GM12878 (cell line): Measurements from ENCODE around the gene FASTK. TPM values are rescaled to one million over a fixed set of nuclear protein-coding genes. Genes with fewer than 3 reads are reported as not detected.
"Not testable (repeated sequence)": the region's sequence is repeated elsewhere in the genome, so short reads cannot be mapped to it uniquely, and the experiment has no call there.

Source experiments
- ATAC-seq: fragments of 200-7000 bp; cut with Tn5 transposase; 3 replicates; pipeline ENCODE4 v1.9.1; 2020; ENCODE audit warnings: mild to moderate bottlenecking, moderate library complexity
- BruUV-seq: library from RNA; stranded (reverse); fragments of 400-500 nt; replicated peaks from 2 replicates; lab custom pipeline; 2021; lab: Mats Ljungman, UMichigan
- CTCF ChIA-PET: fragments of 300-600 bp; sonication (Branson Sonifier 250); formaldehyde crosslinking; extraction: SDS; loops from one replicate; lab custom pipeline; 2021; ENCODE audit warnings: inconsistent platforms; lab: Yijun Ruan, JAX
- POLR2A ChIA-PET: fragments of 350-600 bp; formaldehyde crosslinking; extraction: SDS; loops from one replicate; lab custom pipeline; 2021; ENCODE audit warnings: inconsistent platforms; lab: Charles Lee
- RAD21 ChIA-PET: fragments of 300-600 bp; sonication (Branson Sonifier 250); formaldehyde crosslinking; loops from one replicate; lab custom pipeline; 2023; ENCODE audit warnings: antibody characterized with exemption; ENCODE audit not compliant: unreplicated experiment; lab: Charles Lee
- SMC1A ChIA-PET: fragments of 300-600 bp; sonication (Branson Sonifier 250); formaldehyde crosslinking; loops from one replicate; lab custom pipeline; 2023; ENCODE audit not compliant: unreplicated experiment, uncharacterized antibody; lab: Charles Lee
- DNase-seq: peaks from one replicate; pipeline ENCODE4 v3.0.0-alpha.2; 2011; ENCODE audit warnings: low read depth, low spot score
- FAIRE-seq: peaks from 3 replicates; lab custom pipeline; 2011; peaks lifted over from hg19 to GRCh38; lab: Jason Lieb, UNC
- H2AFZ ChIP-seq: 2 replicates; pipeline ENCODE4 v1.6.0; 2011; ENCODE audit warnings: low read depth, low read length, control low read depth; ENCODE audit not compliant: control insufficient read depth
- H3K27ac ChIP-seq: 2 replicates; pipeline ENCODE4 v1.5.1; 2011; ENCODE audit warnings: control low read depth; ENCODE audit not compliant: control insufficient read depth, insufficient read depth
- H3K27me3 ChIP-seq, 2 experiments: replicated peaks in 1 of 2; 2 replicates each; pipeline versions ENCODE4 v1.6.0 to v1.6.1; 2011; ENCODE audit warnings: low read length in 1 of 2; ENCODE audit not compliant: control insufficient read depth in 2 of 2, insufficient read depth in 2 of 2
- H3K36me3 ChIP-seq, 2 experiments: 2 replicates each; pipeline ENCODE4 v1.5.1; 2011; ENCODE audit warnings: low read length in 1 of 2; ENCODE audit not compliant: control insufficient read depth in 2 of 2, insufficient read depth in 2 of 2
- H3K4me1 ChIP-seq: 2 replicates; pipeline ENCODE4 v1.6.1; 2011; ENCODE audit warnings: mild to moderate bottlenecking, low read length, moderate library complexity, mixed read lengths; ENCODE audit not compliant: control insufficient read depth, insufficient read depth
- H3K4me2 ChIP-seq: 2 replicates; pipeline ENCODE4 v1.6.0; 2011; ENCODE audit warnings: control low read depth; ENCODE audit not compliant: control insufficient read depth, insufficient read depth
- H3K4me3 ChIP-seq: fragments of 200-600 bp; sonication (generic); 2 replicates; pipeline ENCODE4 v1.5.1; 2016
- H3K79me2 ChIP-seq: 2 replicates; pipeline ENCODE4 v1.6.0; 2011; ENCODE audit warnings: low read length; ENCODE audit not compliant: control insufficient read depth, insufficient read depth
- H3K9ac ChIP-seq: 2 replicates; pipeline ENCODE4 v1.8.0; 2011; ENCODE audit warnings: low read length, control low read depth, mixed read lengths; ENCODE audit not compliant: control insufficient read depth, insufficient read depth
- H3K9me3 ChIP-seq: replicated peaks from 3 replicates; pipeline ENCODE4 v1.5.1; 2011; ENCODE audit warnings: mild to moderate bottlenecking, low read length; ENCODE audit not compliant: control insufficient read depth, insufficient read depth
- H4K20me1 ChIP-seq: 2 replicates; pipeline ENCODE4 v1.6.0; 2011; ENCODE audit not compliant: control insufficient read depth, insufficient read depth
- BRCA1 ChIP-seq: IDR thresholded peaks from 2 replicates; pipeline ENCODE4 v1.6.1; 2011; ENCODE audit warnings: low read depth, low read length, improper control_type of control experiment
- FOXK2 ChIP-seq: fragments of 450-650 bp; IDR thresholded peaks from 2 replicates; pipeline ENCODE4 v1.6.1; 2017; ENCODE audit warnings: mild to moderate bottlenecking, moderate library complexity
- MEF2A ChIP-seq: IDR thresholded peaks from 2 replicates; pipeline ENCODE4 v1.6.1; 2011; ENCODE audit warnings: low read depth, mild to moderate bottlenecking, low read length, moderate library complexity; ENCODE audit not compliant: insufficient read depth
- NFYA ChIP-seq: IDR thresholded peaks from 2 replicates; pipeline ENCODE4 v1.6.1; 2011; ENCODE audit warnings: low read depth, mild to moderate bottlenecking, low read length, improper control_type of control experiment, borderline replicate concordance
- STAT3 ChIP-seq: IDR thresholded peaks from 2 replicates; pipeline ENCODE4 v1.6.1; 2011; ENCODE audit warnings: low read depth, low read length, improper control_type of control experiment
- YBX1 ChIP-seq: fragments of 450-650 bp; IDR thresholded peaks from 2 replicates; pipeline ENCODE4 v1.6.1; 2016; ENCODE audit warnings: antibody characterized with exemption
- ZNF622 ChIP-seq: fragments of 450-650 bp; IDR thresholded peaks from 2 replicates; pipeline ENCODE4 v1.6.1; 2017; ENCODE audit warnings: mild to moderate bottlenecking, inconsistent platforms
- WGBS: methylation state at CpG from one replicate; pipeline ENCODE4 v1.1.6; 2016; ENCODE audit warnings: low lambda C conversion rate; ENCODE audit not compliant: insufficient replicate concordance, insufficient coverage; ENCODE audit errors: missing lambda C conversion rate; 5-methylcytosine and 5-hydroxymethylcytosine counted together
- in situ Hi-C: fragments of 300-500 bp; cut with MboI; formaldehyde crosslinking; loops from 9 replicates; pipeline ENCODE4 v1.14.3; 2018; ENCODE audit warnings: mixed read lengths
- intact Hi-C: fragments of 100-400 bp; cut with micrococcal nuclease; formaldehyde crosslinking; loops from one replicate; pipeline ENCODE4 v1.14.2; 2022; ENCODE audit not compliant: unreplicated experiment
- polyA plus RNA-seq, 11 experiments: library from polyadenylated mRNA; depleted of rRNA in 4 of 11; unstranded in 6 of 11; stranded (reverse) in 5 of 11; fragments of >200 nt; fragmentation: Nextera tagmentation in 4 of 11; fragmentation: Illumina TruSeq in 1 of 11; extraction: Ambion mirVana in 4 of 11; extraction: Trizol in 1 of 11; gene quantifications; 1 replicate in 1 of 11; 2 replicates in 10 of 11; pipeline versions ENCODE4 v1.2.1 to v1.2.3, GENCODE V29; 2011 to 2016; ENCODE audit warnings: inconsistent platforms in 2 of 11, missing spikeins in 2 of 11, low read depth in 1 of 11
- total RNA-seq, 4 experiments: library from RNA; depleted of rRNA in 3 of 4; stranded (reverse); fragments of >200 nt in 3 of 4; fragmentation: Illumina TruSeq in 1 of 4; extraction: Trizol in 1 of 4; gene quantifications; 2 replicates each; pipeline versions ENCODE4 v1.2.1 to v1.2.3, GENCODE V29; 2013 to 2021
- TF ChIP-seq, protein P1 (sequence below): fragments of 450-650 bp; IDR thresholded peaks from 2 replicates; pipeline ENCODE4 v1.6.1; 2016; ENCODE audit warnings: mild to moderate bottlenecking, moderate library complexity, borderline replicate concordance
- TF ChIP-seq, protein P2 (sequence below): IDR thresholded peaks from 2 replicates; pipeline ENCODE4 v1.6.1; 2012; ENCODE audit warnings: low read depth, low read length, improper control_type of control experiment

Gene FASTK
- total and polyA plus RNA-seq, 10 of the 15 experiments (the other 5 are each of a cell fraction or from before 2014, with no cell fraction given): 0.19 to 102 (median 54.5) TPM

GRCh38 chr7:151043449-151043848 lies 37.2 kb downstream of the FASTK start:
- BruUV-seq, RAD21 ChIA-PET, ATAC-seq, H3K27ac ChIP-seq, DNase-seq, POLR2A ChIA-PET, H3K36me3 ChIP-seq, H3K27me3 ChIP-seq, H4K20me1 ChIP-seq, in situ Hi-C loops, H3K9ac ChIP-seq, H3K4me2 ChIP-seq, SMC1A ChIA-PET, H3K9me3 ChIP-seq, H3K4me1 ChIP-seq, H3K79me2 ChIP-seq, H2AFZ ChIP-seq, intact Hi-C loops, H3K4me3 ChIP-seq, CTCF ChIA-PET, FAIRE-seq: not testable (repeated sequence)
- WGBS: 82% methylated on average over 7 of the region's 10 CpGs

DNA sequence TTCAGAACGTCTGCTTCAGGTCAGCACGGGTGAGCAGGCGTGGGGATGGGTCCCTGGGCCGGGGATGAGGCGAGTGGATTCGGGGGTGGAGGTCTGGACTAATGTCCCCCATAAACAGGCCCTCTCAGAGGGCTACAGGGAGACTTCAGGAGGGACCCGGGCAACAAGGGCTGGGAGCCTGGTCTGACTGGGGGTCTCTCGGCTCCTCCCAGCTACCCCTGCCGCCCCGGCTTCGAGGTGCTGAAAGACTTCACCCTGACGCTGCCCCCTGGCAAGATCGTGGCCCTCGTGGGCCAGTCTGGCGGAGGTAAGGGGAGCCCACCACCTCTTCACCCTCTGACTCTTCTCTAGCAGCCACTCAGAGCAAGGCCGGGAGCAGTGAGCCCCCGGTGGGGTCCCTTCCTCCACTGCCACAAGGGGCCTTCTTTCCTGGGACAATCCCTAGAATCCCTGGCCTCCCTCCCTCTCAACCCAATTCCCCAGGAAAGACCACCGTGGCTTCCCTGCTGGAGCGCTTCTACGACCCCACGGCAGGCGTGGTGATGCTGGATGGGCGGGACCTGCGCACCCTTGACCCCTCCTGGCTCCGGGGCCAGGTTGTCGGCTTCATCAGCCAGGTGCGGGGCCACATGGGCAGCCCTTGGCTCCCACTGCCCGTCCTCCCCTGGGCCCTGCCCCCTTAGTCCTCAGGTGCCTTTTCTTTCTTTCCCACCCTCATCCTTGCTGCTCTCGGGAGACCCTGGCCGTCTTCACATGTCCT lies 39.8 kb downstream of the FASTK start:
- Histone ChIP-seq H3K4me3 (no peak overlapping the region), H4K20me1 (no peaks in the 10 kb centered on the region)
- BruUV-seq: no TSS peak
- ChIA-PET POLR2A (no interaction called here), RAD21 (no interaction called here)
- in situ Hi-C loops: no loop called here
- no peak for TF ChIP-seq ZNF622
- TF ChIP-seq BRCA1: no peak
- TF ChIP-seq, protein P1, sequence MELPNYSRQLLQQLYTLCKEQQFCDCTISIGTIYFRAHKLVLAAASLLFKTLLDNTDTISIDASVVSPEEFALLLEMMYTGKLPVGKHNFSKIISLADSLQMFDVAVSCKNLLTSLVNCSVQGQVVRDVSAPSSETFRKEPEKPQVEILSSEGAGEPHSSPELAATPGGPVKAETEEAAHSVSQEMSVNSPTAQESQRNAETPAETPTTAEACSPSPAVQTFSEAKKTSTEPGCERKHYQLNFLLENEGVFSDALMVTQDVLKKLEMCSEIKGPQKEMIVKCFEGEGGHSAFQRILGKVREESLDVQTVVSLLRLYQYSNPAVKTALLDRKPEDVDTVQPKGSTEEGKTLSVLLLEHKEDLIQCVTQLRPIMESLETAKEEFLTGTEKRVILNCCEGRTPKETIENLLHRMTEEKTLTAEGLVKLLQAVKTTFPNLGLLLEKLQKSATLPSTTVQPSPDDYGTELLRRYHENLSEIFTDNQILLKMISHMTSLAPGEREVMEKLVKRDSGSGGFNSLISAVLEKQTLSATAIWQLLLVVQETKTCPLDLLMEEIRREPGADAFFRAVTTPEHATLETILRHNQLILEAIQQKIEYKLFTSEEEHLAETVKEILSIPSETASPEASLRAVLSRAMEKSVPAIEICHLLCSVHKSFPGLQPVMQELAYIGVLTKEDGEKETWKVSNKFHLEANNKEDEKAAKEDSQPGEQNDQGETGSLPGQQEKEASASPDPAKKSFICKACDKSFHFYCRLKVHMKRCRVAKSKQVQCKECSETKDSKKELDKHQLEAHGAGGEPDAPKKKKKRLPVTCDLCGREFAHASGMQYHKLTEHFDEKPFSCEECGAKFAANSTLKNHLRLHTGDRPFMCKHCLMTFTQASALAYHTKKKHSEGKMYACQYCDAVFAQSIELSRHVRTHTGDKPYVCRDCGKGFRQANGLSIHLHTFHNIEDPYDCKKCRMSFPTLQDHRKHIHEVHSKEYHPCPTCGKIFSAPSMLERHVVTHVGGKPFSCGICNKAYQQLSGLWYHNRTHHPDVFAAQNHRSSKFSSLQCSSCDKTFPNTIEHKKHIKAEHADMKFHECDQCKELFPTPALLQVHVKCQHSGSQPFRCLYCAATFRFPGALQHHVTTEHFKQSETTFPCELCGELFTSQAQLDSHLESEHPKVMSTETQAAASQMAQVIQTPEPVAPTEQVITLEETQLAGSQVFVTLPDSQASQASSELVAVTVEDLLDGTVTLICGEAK: no peak
- TF ChIP-seq NFYA: no peak
- no peak for TF ChIP-seq MEF2A
- no peak for TF ChIP-seq STAT3
- no peak for TF ChIP-seq YBX1
- TF ChIP-seq FOXK2: no peak
- TF ChIP-seq, protein P2, sequence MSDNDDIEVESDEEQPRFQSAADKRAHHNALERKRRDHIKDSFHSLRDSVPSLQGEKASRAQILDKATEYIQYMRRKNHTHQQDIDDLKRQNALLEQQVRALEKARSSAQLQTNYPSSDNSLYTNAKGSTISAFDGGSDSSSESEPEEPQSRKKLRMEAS: no peak
- TF ChIP-seq, all 136 proteins: peak for 0
- DNase-seq (no peak), FAIRE-seq (no peak), ATAC-seq (no peak)
- Histone ChIP-seq H3K36me3 (no peaks in the 10 kb centered on the region), H3K27ac (no peak overlapping the region), H2AFZ (no peak overlapping the region), H3K9me3 (no peaks in the 10 kb centered on the region), H3K9ac (no peak overlapping the region), H3K4me1 (no peaks in the 10 kb centered on the region), H3K4me2 (no peak overlapping the region), H3K79me2 (no peaks in the 10 kb centered on the region), H3K27me3 (no peaks in the 10 kb centered on the region)
- SMC1A ChIA-PET: no interaction called here
- CTCF ChIA-PET: interaction anchor here (1.5 kb wide), 1 partner anchor 12 kb away, joined by 4 read pairs; no protein-coding TSS in a partner anchor
- intact Hi-C loops: no loop called here
- 81% methylated on average over 30 of the region's 30 CpGs for WGBS
